Neural progenitor cell (in vitro differentiated cells): ENCODE measurements around the gene FIBCD1. TPM values are rescaled to one million over a fixed set of nuclear protein-coding genes. Genes with fewer than 3 reads are reported as not detected.

Experiments
- DNase-seq: peaks from one replicate; pipeline ENCODE4 v3.0.0-alpha.2; 2016; ENCODE audit warnings: low spot score
- H2AFZ ChIP-seq: fragments of 200-600 bp; sonication (generic); replicated peaks from 2 replicates; pipeline ENCODE4 v1.6.1; 2016; ENCODE audit warnings: antibody characterized with exemption
- H3F3A ChIP-seq: fragments of 200-600 bp; sonication (generic); 2 replicates; pipeline ENCODE4 v1.6.1; 2016; ENCODE audit warnings: antibody characterized with exemption, low read depth
- H3K27ac ChIP-seq: fragments of 200-600 bp; sonication (generic); 2 replicates; pipeline ENCODE4 v1.5.1; 2016; ENCODE audit warnings: mild to moderate bottlenecking
- H3K27me3 ChIP-seq: fragments of 200-600 bp; sonication (generic); 2 replicates; pipeline ENCODE4 v1.6.1; 2016; ENCODE audit warnings: mild to moderate bottlenecking, moderate library complexity
- H3K36me3 ChIP-seq: fragments of 200-600 bp; sonication (generic); 2 replicates; pipeline ENCODE4 v1.5.1; 2016
- H3K4me1 ChIP-seq: fragments of 200-600 bp; sonication (generic); 2 replicates; pipeline ENCODE4 v1.6.1; 2016; ENCODE audit warnings: mixed run types
- H3K4me2 ChIP-seq: fragments of 200-600 bp; sonication (generic); 2 replicates; pipeline ENCODE4 v1.6.1; 2016
- H3K4me3 ChIP-seq: fragments of 200-600 bp; sonication (generic); 2 replicates; pipeline ENCODE4 v1.5.1; 2016
- H3K79me2 ChIP-seq: fragments of 200-600 bp; sonication (generic); 2 replicates; pipeline ENCODE4 v1.6.1; 2016; ENCODE audit warnings: low read depth
- H3K9ac ChIP-seq: fragments of 200-600 bp; sonication (generic); 2 replicates; pipeline ENCODE4 v1.6.1; 2016
- H3K9me3 ChIP-seq: fragments of 200-600 bp; sonication (generic); 2 replicates; pipeline ENCODE4 v1.5.1; 2016; ENCODE audit warnings: low read depth
- H4K20me1 ChIP-seq: fragments of 200-600 bp; sonication (generic); 2 replicates; pipeline ENCODE4 v1.6.1; 2016; ENCODE audit warnings: low read depth
- H3K27ac Mint-ChIP-seq: 3 replicates; pipeline ENCODE4 v1.8.0; 2021; ENCODE audit warnings: mixed read lengths
- H3K27me3 Mint-ChIP-seq: 2 replicates; pipeline ENCODE4 v1.8.0; 2022; ENCODE audit warnings: low read depth, mild to moderate bottlenecking, inconsistent platforms, moderate library complexity, mixed read lengths; ENCODE audit not compliant: insufficient read depth
- H3K36me3 Mint-ChIP-seq: 3 replicates; pipeline ENCODE4 v1.8.0; 2021; ENCODE audit warnings: mixed read lengths
- H3K4me1 Mint-ChIP-seq: 3 replicates; pipeline ENCODE4 v1.8.0; 2021; ENCODE audit warnings: mixed read lengths
- H3K4me3 Mint-ChIP-seq: 3 replicates; pipeline ENCODE4 v1.8.0; 2021; ENCODE audit warnings: mild to moderate bottlenecking, moderate library complexity, mixed read lengths
- H3K9me3 Mint-ChIP-seq: 3 replicates; pipeline ENCODE4 v1.8.0; 2020; ENCODE audit warnings: mixed read lengths
- CTCF ChIP-seq: fragments of 200-600 bp; sonication (generic); IDR thresholded peaks from 2 replicates; pipeline ENCODE4 v1.5.1; 2017; ENCODE audit warnings: antibody characterized with exemption, mild to moderate bottlenecking
- EZH2 ChIP-seq: fragments of 200-600 bp; sonication (generic); IDR thresholded peaks from 2 replicates; pipeline ENCODE4 v1.6.1; 2017; ENCODE audit warnings: antibody characterized with exemption, mild to moderate bottlenecking, moderate library complexity
- EZH2phosphoT487 ChIP-seq: fragments of 200-600 bp; sonication (generic); IDR thresholded peaks from 2 replicates; pipeline ENCODE4 v1.6.1; 2017; ENCODE audit warnings: antibody characterized with exemption
- total RNA-seq: library from RNA; depleted of rRNA; stranded (reverse); fragments of >200 nt; gene quantifications from 2 replicates; pipeline ENCODE4 v1.2.3, GENCODE V29; 2015; ENCODE audit warnings: low replicate concordance

Gene FIBCD1
- total RNA-seq, 1 donor from 2014 or later, result 1.8 TPM

GRCh38 chr9:130962418-130963316 is 23.6 kb upstream of the FIBCD1 start:
- Histone ChIP-seq H3K27me3 (no peaks in the 10 kb centered on the region), H3K9me3 (no peaks in the 10 kb centered on the region), H3K36me3 (no peaks in the 10 kb centered on the region), H3K9ac (no peak overlapping the region), H3K27ac (no peak overlapping the region), H3K4me2 (no peak overlapping the region), H2AFZ (no peak overlapping the region), H3K4me1 (no peaks in the 10 kb centered on the region), H3K4me3 (no peak overlapping the region), H4K20me1 (no peaks in the 10 kb centered on the region), H3F3A (no peaks in the 10 kb centered on the region), H3K79me2 (no peaks in the 10 kb centered on the region)
- Mint-ChIP-seq H3K27ac (no peak overlapping the region), H3K4me3 (no peak overlapping the region), H3K9me3 (peaks cover 15% of the 10 kb centered on the region), H3K36me3 (peaks cover 2% of the 10 kb centered on the region), H3K4me1 (no peaks in the 10 kb centered on the region), H3K27me3 (peaks cover 13% of the 10 kb centered on the region)
- no peak for DNase-seq
- TF ChIP-seq EZH2 (no peak), EZH2phosphoT487 (no peak), CTCF (no peak)

- no peak overlapping the region for H3K4me3 Mint-ChIP-seq
- TF ChIP-seq EZH2phosphoT487 (no peak), EZH2 (no peak)
- no peaks in the 10 kb centered on the region for H3F3A ChIP-seq
- no peaks in the 10 kb centered on the region for H4K20me1 ChIP-seq
- no peak for DNase-seq
- H3K27me3 Mint-ChIP-seq, result peaks cover 13% of the 10 kb centered on the region
- peaks cover 2% of the 10 kb centered on the region for H3K36me3 Mint-ChIP-seq
- no peaks in the 10 kb centered on the region for H3K27me3 ChIP-seq
- no peak overlapping the region for H2AFZ ChIP-seq
- peaks cover 15% of the 10 kb centered on the region for H3K9me3 Mint-ChIP-seq
- no peak overlapping the region for H3K4me2 ChIP-seq
- H3K27ac Mint-ChIP-seq, result peak overlapping the region; percentile 76
- peaks cover 2% of the 10 kb centered on the region for H3K4me1 Mint-ChIP-seq
- H3K79me2 ChIP-seq, result no peaks in the 10 kb centered on the region
- no peak overlapping the region for H3K4me3 ChIP-seq
- H3K4me1 ChIP-seq, result peaks cover 2% of the 10 kb centered on the region
- no peaks in the 10 kb centered on the region for H3K36me3 ChIP-seq
- no peaks in the 10 kb centered on the region for H3K9me3 ChIP-seq
- no peak overlapping the region for H3K27ac ChIP-seq
- H3K9ac ChIP-seq, result no peak overlapping the region
Observed at GRCh38 chr9:130961511-130962300, 22.7 kb upstream of the FIBCD1 start.

GRCh38 chr9:130960522-130961378 is 21.7 kb upstream of the FIBCD1 start:
- TF ChIP-seq EZH2, result no peak
- TF ChIP-seq EZH2phosphoT487, result no peak
- no peak for TF ChIP-seq CTCF
- H3K36me3 ChIP-seq, result no peaks in the 10 kb centered on the region
- no peaks in the 10 kb centered on the region for H4K20me1 ChIP-seq
- H3K4me3 ChIP-seq, result no peak overlapping the region
- no peak overlapping the region for H3K9ac ChIP-seq
- DNase-seq, result no peak
- peaks cover 2% of the 10 kb centered on the region for H3K36me3 Mint-ChIP-seq
- H3K27me3 ChIP-seq, result no peaks in the 10 kb centered on the region
- peaks cover 11% of the 10 kb centered on the region for H3K4me1 ChIP-seq
- peaks cover 11% of the 10 kb centered on the region for H3K4me1 Mint-ChIP-seq
- no peak overlapping the region for H3K4me2 ChIP-seq
- H3K9me3 Mint-ChIP-seq, result peaks cover 15% of the 10 kb centered on the region
- no peak overlapping the region for H3K4me3 Mint-ChIP-seq
- H3F3A ChIP-seq, result peaks cover 5% of the 10 kb centered on the region
- no peak overlapping the region for H3K27ac Mint-ChIP-seq
- H3K27ac ChIP-seq, result no peak overlapping the region
- no peaks in the 10 kb centered on the region for H3K9me3 ChIP-seq
- no peak overlapping the region for H2AFZ ChIP-seq
- peaks cover 13% of the 10 kb centered on the region for H3K27me3 Mint-ChIP-seq
- no peaks in the 10 kb centered on the region for H3K79me2 ChIP-seq
